ENCODE results near the gene FAM168B. TPM values are rescaled to one million over a fixed set of nuclear protein-coding genes. Genes with fewer than 3 reads are reported as not detected.

FAM168B gene
- total RNA-seq, 1 experiment from 2014 or later: 81.4 TPM

GRCh38 chr2:131008967-131009366 is 84.3 kb downstream of the FAM168B start:
- H3K27me3 Mint-ChIP-seq (ENCODE audit: low read depth): no peaks in the 10 kb centered on the region; the same call in 1 of the 2 replicates
- DNase-seq: no peak
- Histone ChIP-seq H4K8ac (replicated peaks; ENCODE audit: insufficient read length, low read depth, low read length) (no peak overlapping the region), H3K56ac (ENCODE audit: insufficient read length, low read depth, low read length) (no peak overlapping the region), H3K27me3 (ENCODE audit: insufficient read depth, low read length) (no peaks in the 10 kb centered on the region), H3K14ac (ENCODE audit: insufficient read depth, low read length) (no peak overlapping the region), H3K4me1 (ENCODE audit: insufficient read depth, low read length) (no peaks in the 10 kb centered on the region; the same call in 1 of the 2 replicates), H4K20me1 (ENCODE audit: control insufficient read depth, insufficient read depth, insufficient read length) (no peaks in the 10 kb centered on the region), H3K18ac (ENCODE audit: insufficient read length, low read depth, low read length) (no peak overlapping the region), H2BK120ac (ENCODE audit: low read depth, low read length, poor library complexity, severe bottlenecking) (no peak overlapping the region), H2BK5ac (ENCODE audit: insufficient read length, low read length) (no peak overlapping the region), H4K91ac (ENCODE audit: insufficient read length, low read depth, low read length) (no peak overlapping the region), H4K5ac (ENCODE audit: insufficient read length, low read depth, low read length) (no peak overlapping the region), H2BK12ac (ENCODE audit: insufficient read length, low read depth, low read length) (no peak overlapping the region), H3K27ac (ENCODE audit: insufficient read length, low read depth, low read length) (no peak overlapping the region), H3K23ac (ENCODE audit: insufficient read length, low read depth, low read length) (no peak overlapping the region), H3K4ac (ENCODE audit: low read depth, low read length) (no peak overlapping the region), H3K9ac (ENCODE audit: extremely low read depth, insufficient read length, low read length) (no peak overlapping the region), H3K79me1 (ENCODE audit: insufficient read depth, low read depth, low read length, poor library complexity, severe bottlenecking) (no peaks in the 10 kb centered on the region), H2AFZ (ENCODE audit: low read length) (no peak overlapping the region), H2BK20ac (ENCODE audit: low read depth, low read length, poor library complexity, severe bottlenecking) (no peak overlapping the region), H3K4me2 (ENCODE audit: insufficient read depth, insufficient read length, low read length) (no peak overlapping the region), H2AK5ac (ENCODE audit: insufficient read length, low read length) (no peak overlapping the region), H2BK15ac (ENCODE audit: low read depth, low read length) (no peak overlapping the region), H3K9me3 (ENCODE audit: control insufficient read depth, low read depth, low read length) (no peaks in the 10 kb centered on the region), H3T11ph (ENCODE audit: low read length) (no peak overlapping the region), H3K23me2 (ENCODE audit: insufficient read length, low read depth, low read length, poor library complexity, severe bottlenecking) (no peaks in the 10 kb centered on the region), H3K79me2 (ENCODE audit: insufficient read depth, low read length) (no peaks in the 10 kb centered on the region)
- H3K27ac Mint-ChIP-seq: no peak overlapping the region
- WGBS (ENCODE audit: extremely low coverage, insufficient read length, low lambda C conversion rate): no CpG with 5 or more reads among the region's 1 CpG
- H3K4me3 Mint-ChIP-seq: no peak overlapping the region
- H3K9me3 Mint-ChIP-seq: no peaks in the 10 kb centered on the region
- peaks cover 7 to 13% of the 10 kb centered on the region in 2 experiments for H3K4me1 Mint-ChIP-seq
- TF ChIP-seq CTCF (conservative IDR thresholded peaks at IDR 0.05): 0 out of 3 replicates have a peak, but pooled peaks have one; percentile 16
- H3K36me3 Mint-ChIP-seq (ENCODE audit: insufficient read depth in 1 of 3, low read depth in 3 of 3): no peaks in the 10 kb centered on the region; a peak in 1 of 7 replicates

Measured in H9 (cell line).